Measurements from ENCODE around the gene CELA1. TPM values are rescaled to one million over a fixed set of nuclear protein-coding genes. Genes with fewer than 3 reads are reported as not detected.
A peak's percentile ranks its signal among the peaks of the same experiment; 100 is the strongest.
"Not testable (repeated sequence)": the region's sequence is repeated elsewhere in the genome, so short reads cannot be mapped to it uniquely, and the experiment has no call there.

CELA1 gene
- total RNA-seq, 4 donors from 2014 or later = not detected

DNA sequence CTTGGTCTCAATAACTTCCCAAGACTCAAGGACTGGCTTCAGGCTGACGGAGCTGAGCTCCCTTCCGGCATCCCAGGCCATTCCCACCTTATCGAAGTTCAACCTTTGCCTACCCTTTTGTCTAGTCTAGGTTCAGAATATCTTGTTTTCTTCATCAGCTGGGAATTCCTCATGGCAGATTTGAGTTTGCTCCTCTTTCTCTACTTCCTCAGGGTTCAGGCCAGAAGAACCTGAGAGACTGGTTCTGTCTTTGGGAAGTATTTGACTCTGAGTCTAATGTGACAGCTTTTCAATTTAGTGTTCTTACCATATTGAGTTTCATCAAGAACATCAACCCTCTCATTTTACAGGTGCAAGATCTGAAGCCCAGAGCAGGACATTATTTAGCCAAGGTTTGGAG, 24.6 kb downstream of the CELA1 start:
- H3K27me3 ChIP-seq = no peaks in the 10 kb centered on the region
- peak overlapping the region in 3 of 4 donors; percentile 67 to 84 (median 75) for H3K27ac ChIP-seq
- H3K36me3 ChIP-seq = no peaks in the 10 kb centered on the region
- no peaks in the 10 kb centered on the region for H3K9me3 ChIP-seq
- intact Hi-C loops (cut with DNase I; ENCODE audit: low total_unique reads) = no loop called here
- in situ Hi-C loops (cut with MboI; ENCODE audit: low pct_ligation_motif_present in 1 of 4, low pct_unique_long_range_greater_than_20kb in 1 of 4, low sequenced_read_pairs in 3 of 4) = no loop called here
- TF ChIP-seq EP300 (IDR thresholded peaks at IDR 0.05; ENCODE audit: low read depth) (no peak), POLR2A (IDR thresholded peaks at IDR 0.05) (no peak), POLR2AphosphoS5 (IDR thresholded peaks at IDR 0.05) (no peak)
- TF ChIP-seq, protein P1, sequence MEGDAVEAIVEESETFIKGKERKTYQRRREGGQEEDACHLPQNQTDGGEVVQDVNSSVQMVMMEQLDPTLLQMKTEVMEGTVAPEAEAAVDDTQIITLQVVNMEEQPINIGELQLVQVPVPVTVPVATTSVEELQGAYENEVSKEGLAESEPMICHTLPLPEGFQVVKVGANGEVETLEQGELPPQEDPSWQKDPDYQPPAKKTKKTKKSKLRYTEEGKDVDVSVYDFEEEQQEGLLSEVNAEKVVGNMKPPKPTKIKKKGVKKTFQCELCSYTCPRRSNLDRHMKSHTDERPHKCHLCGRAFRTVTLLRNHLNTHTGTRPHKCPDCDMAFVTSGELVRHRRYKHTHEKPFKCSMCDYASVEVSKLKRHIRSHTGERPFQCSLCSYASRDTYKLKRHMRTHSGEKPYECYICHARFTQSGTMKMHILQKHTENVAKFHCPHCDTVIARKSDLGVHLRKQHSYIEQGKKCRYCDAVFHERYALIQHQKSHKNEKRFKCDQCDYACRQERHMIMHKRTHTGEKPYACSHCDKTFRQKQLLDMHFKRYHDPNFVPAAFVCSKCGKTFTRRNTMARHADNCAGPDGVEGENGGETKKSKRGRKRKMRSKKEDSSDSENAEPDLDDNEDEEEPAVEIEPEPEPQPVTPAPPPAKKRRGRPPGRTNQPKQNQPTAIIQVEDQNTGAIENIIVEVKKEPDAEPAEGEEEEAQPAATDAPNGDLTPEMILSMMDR (IDR thresholded peaks at IDR 0.05) = no peak
- WGBS, 2 donors (ENCODE audit: low coverage in 1 of 2) = 89 to 95% methylated on average over 3 of the region's 3 CpGs
- peak overlapping the region in 1 of 4 donors; percentile 41 for H3K4me3 ChIP-seq
- peaks cover 0 to 41% (median 20%) of the 10 kb centered on the region in 4 donors for H3K4me1 ChIP-seq
- DNase-seq = no peak

DNA sequence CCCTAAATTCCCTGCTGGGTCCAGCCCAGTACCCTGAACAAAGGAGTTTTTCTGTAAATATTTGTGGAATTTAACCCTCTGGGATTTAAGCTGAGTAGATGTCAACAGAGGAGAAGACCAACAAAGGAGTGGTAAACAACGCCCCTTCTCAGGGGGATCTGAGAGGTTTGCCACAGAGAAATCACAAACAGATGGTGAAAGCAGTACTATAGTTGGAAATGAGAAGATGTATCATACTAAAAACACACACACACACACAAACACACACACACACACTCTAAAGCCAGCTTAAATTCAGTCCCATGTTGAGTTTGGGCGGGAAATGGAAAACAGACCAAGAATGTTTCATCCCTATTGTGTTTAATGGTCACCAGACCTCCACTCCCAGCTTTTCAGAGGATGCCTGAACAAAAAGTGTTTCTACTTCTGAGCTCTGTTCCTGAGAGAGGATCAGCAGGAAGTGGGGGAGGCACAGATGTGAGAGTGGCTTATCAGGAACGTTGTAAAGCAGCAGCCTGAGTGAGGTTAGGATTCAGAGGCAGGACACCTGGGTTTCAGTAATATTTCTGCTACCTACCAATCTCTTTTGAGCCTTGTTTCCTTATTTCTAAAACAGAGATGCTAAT, 25.7 kb downstream of the CELA1 start:
- TF ChIP-seq, protein P1 (IDR thresholded peaks at IDR 0.05) = no peak
- TF ChIP-seq POLR2AphosphoS5 (IDR thresholded peaks at IDR 0.05) (no peak), EP300 (IDR thresholded peaks at IDR 0.05; ENCODE audit: low read depth) (no peak), POLR2A (IDR thresholded peaks at IDR 0.05) (no peak)
- no peaks in the 10 kb centered on the region for H3K27me3 ChIP-seq
- H3K4me1 ChIP-seq = peaks cover 0 to 36% (median 20%) of the 10 kb centered on the region in 4 donors
- H3K9me3 ChIP-seq = no peaks in the 10 kb centered on the region
- peak; percentile 46 for DNase-seq
- H3K4me3 ChIP-seq = no peak overlapping the region
- H3K36me3 ChIP-seq = no peaks in the 10 kb centered on the region
- H3K27ac ChIP-seq = peak overlapping the region in 3 of 4 donors; percentile 31 to 65 (median 55)
- in situ Hi-C loops (cut with MboI; ENCODE audit: low pct_ligation_motif_present in 1 of 4, low pct_unique_long_range_greater_than_20kb in 1 of 4, low sequenced_read_pairs in 3 of 4) (no loop called here), intact Hi-C loops (cut with DNase I; ENCODE audit: low total_unique reads) (no loop called here)
- 26 to 30% methylated on average over 3 of the region's 3 CpGs for WGBS, 2 donors (ENCODE audit: low coverage in 1 of 2)

DNA sequence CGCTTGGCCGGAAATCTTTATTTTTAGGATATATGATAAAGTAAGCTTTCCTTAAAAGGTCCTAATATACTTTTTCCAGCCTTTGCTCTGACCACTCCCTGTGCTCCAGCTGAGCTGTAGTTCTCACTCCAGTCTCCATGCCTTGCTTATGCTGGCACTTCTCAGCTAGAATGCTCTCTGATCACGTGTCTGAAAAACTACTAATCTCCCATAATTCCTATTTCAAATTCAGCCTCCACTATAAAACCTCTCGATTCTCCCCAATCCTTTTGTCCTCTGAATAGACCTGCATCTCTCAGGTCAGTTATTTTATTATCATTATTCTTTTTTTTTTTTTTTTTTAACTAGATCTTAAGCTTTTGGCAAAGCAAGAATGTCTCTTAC, 26.2 kb downstream of the CELA1 start:
- TF ChIP-seq, protein P1 (IDR thresholded peaks at IDR 0.05) = no peak
- TF ChIP-seq POLR2A (IDR thresholded peaks at IDR 0.05) (no peak), EP300 (IDR thresholded peaks at IDR 0.05; ENCODE audit: low read depth) (no peak), POLR2AphosphoS5 (IDR thresholded peaks at IDR 0.05) (no peak)
- intact Hi-C loops (cut with DNase I; ENCODE audit: low total_unique reads) (no loop called here), in situ Hi-C loops (cut with MboI; ENCODE audit: low pct_ligation_motif_present in 1 of 4, low pct_unique_long_range_greater_than_20kb in 1 of 4, low sequenced_read_pairs in 3 of 4) (no loop called here)
- no peak for DNase-seq
- Histone ChIP-seq H3K36me3 (no peaks in the 10 kb centered on the region), H3K4me1 (peaks cover 0 to 36% (median 18%) of the 10 kb centered on the region in 4 donors), H3K27me3 (no peaks in the 10 kb centered on the region), H3K9me3 (no peaks in the 10 kb centered on the region), H3K27ac (peak overlapping the region in 2 of 4 donors; percentile 1 to 65), H3K4me3 (no peak overlapping the region)
- 71 to 77% methylated on average over 4 of the region's 4 CpGs for WGBS, 2 donors (ENCODE audit: low coverage in 1 of 2)

DNA sequence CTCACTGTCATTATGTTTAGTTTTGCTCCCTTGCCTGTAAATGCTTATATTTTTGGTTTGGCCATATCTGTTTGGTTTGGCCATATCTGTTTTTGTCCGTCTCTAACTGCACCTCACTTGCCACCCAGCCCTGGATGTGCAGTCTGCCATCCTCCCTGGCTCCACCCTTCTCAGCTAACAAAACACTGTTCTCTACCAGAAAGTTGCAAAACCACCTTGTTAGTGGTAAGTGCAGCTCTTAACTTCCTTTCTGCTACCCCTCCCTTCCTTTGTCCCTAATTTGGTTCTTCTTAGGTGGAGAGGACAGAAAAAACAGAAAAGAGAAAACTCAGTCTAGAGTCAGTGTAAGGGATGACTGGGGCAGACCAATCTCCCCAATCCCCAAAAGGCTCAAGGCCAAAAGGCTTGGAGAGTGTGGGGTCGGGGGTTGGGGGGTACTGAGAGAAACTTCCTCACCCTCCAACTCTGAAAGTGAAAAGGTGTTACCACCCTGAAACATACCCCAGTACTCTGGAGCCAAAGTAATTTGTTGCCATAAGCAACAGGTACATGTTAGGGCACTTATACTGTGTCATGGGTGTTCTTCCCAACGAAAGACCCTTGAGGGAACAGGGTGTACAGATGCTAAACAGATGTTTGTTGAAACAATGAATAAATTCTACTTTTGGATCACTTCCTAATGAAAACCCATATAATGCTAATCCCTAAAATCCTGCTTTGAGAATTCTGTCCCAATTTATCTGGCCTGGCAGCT, 27.5 kb downstream of the CELA1 start:
- H3K36me3 ChIP-seq = no peaks in the 10 kb centered on the region
- peak; percentile 46 for DNase-seq
- in situ Hi-C loops (cut with MboI; ENCODE audit: low pct_ligation_motif_present in 1 of 4, low pct_unique_long_range_greater_than_20kb in 1 of 4, low sequenced_read_pairs in 3 of 4) (no loop called here), intact Hi-C loops (cut with DNase I; ENCODE audit: low total_unique reads) (no loop called here)
- peak overlapping the region; percentile 31 to 68 (median 44) for H3K27ac ChIP-seq
- no peaks in the 10 kb centered on the region for H3K9me3 ChIP-seq
- H3K4me3 ChIP-seq = no peak overlapping the region
- 27 to 35% methylated on average over 3 of the region's 3 CpGs for WGBS, 2 donors (ENCODE audit: low coverage in 1 of 2)
- no peaks in the 10 kb centered on the region for H3K27me3 ChIP-seq
- peaks cover 0 to 26% (median 16%) of the 10 kb centered on the region in 4 donors for H3K4me1 ChIP-seq
- peak in 1 of 3 donors; percentile 17 for TF ChIP-seq POLR2AphosphoS5 (IDR thresholded peaks at IDR 0.05)
- no peak for TF ChIP-seq EP300 (IDR thresholded peaks at IDR 0.05; ENCODE audit: low read depth)

DNA sequence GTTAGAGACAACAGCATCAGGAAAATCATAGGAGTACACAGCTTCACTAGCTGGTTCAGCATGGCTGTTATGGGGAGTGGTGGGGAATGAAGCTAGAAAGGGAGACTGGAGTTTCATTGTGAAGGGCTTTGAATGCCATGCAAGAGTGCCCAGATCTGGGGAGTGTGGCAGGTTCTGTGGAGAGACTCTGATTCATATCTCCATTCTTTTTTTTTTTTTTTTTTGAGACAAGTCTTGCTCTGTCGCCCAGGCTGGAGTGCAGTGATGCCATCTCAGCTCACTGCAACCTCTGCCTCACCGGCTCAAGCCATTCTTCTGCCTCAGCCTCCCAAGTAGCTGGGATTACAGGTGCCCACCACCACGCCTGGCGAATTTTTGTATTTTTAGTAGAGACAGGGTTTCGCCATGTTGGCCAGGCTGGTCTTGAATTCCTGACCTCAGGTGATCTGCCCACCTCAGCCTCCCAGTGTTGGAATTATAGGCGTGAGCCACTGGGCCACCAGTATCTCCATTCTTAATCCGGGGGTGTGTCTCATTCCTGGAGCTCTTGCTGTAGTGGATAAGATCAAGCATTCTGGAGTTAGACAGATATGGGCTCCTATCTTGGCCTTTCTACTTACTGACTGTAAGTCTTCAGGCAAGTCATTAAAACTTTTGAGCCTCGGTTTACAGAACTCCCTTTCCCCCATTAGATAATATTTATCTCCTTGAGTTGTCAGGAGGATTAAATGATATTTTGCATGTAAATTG, 28.2 kb downstream of the CELA1 start:
- WGBS, 2 donors (ENCODE audit: low coverage in 1 of 2) = 83 to 89% methylated on average over 3 to 8 of the region's 8 CpGs

More for the DNA sequence above, 28.2 kb downstream of the CELA1 start:
- H3K4me3 ChIP-seq; H3K27me3 ChIP-seq; intact Hi-C loops (cut with DNase I; ENCODE audit: low total_unique reads); H3K36me3 ChIP-seq; H3K9me3 ChIP-seq; DNase-seq; in situ Hi-C loops (cut with MboI; ENCODE audit: low pct_ligation_motif_present in 1 of 4, low pct_unique_long_range_greater_than_20kb in 1 of 4, low sequenced_read_pairs in 3 of 4): not testable (repeated sequence)
- Histone ChIP-seq H3K27ac (peak overlapping the region; percentile 31 to 68 (median 44)), H3K4me1 (peaks cover 0 to 26% (median 16%) of the 10 kb centered on the region in 4 donors)

All from transverse colon (tissue), 4 donors.